ENCODE data around the gene LRRIQ1.
"Not testable (repeated sequence)": the region's sequence is repeated elsewhere in the genome, so short reads cannot be mapped to it uniquely, and the experiment has no call there.

Gene LRRIQ1

DNA sequence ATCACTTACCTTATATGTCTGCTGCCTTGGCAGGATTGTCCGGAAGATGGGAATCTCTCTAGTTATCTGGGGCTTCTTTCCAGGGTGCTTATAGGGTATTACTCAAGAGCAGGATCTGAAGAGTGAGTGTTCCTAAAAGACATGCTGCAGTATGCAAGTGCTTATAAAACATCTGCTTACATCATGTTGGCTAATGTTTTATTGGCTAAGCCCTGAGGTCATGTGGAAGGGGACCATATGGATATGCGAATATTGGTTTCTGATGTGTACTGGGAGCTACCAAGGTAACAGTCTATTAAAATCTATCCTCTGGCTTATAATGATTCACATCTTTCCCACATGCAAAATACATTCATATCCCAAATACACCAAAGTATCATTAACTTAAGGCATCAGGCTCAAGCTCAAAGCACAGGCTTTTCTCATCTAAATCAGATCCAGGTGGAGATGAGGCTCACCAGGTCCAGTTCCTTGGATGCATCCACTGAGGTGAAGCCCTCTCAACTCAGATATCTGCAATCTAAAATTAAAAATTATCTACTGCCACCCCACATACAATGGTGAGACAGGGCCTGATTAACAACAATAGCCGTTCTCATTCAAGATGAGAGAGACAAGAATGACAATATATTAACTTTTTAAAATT lies 29.8 kb downstream of the LRRIQ1 start:
- no peak for DNase-seq

DNA sequence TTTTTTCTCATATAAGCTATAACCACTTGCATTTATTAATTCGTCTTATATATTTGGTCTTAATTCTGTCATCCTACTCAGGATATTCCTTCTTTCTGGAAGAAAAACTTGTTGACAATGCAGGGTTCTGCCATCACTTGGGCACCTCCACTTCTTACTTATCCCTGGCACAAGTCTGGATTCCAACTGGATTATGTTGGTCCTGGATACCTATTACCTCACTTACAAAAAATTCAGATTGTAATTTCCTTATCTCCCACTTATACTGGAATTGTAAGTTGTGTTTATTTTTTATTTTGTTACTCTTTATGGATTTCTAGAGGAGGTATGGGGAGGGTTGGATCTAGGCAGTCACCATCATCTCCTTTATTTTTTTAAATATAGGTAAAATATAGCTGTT lies 36.7 kb downstream of the LRRIQ1 start:
- DNase-seq: no peak

DNA sequence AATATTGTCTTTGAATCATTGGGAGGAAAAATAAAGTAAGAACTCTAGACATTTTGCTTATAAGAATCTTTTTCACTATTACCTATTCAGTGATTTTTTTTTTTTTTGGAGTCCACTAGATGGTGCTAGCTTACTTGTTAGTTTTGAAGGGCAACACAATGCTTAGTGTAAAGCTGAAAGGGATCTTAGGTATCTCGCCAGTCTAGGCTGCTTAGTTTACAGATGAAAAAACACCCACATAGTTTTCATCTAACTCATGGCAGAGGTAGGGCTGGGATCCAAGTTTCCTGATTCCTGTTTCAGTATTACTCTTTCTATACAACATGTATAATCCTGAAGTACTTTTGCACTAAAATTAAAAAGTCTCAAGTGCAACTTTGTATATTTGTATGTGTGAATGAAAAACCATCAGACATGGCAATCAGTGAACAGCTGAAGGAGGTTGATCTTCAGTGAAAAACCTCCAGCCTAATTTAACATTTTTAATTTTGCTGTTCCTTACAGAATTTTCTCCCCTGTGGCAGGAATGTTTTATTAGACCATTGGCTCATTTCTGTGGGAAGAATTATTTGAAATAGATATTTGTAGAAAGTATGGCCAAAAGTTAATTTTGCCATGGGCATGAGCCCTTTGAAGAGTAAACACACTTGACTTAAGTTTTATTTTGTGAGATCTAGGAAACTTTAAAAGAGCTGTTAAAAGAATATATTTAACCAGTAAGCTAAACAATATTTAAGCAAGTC lies 40.7 kb downstream of the LRRIQ1 start:
- DNase-seq: no peak

DNA sequence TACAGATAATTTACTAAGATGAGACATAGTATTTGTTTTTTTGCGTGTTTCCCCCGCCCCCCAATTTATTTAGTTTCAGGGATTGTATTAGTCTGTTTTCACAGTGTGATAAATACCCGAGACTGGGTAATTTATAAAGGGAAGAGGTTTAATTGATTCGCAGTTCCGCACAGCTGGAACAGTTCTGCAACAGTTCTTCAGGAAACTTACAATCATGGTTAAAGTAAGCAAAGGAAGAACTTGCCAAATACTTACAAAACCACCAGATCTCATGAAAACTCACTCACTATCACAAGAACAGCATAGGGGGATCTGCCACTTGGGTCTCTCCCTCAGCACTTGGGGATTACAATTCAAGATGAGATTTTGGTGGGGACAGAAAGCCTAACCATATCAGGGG lies 48.9 kb downstream of the LRRIQ1 start:
- no peak for DNase-seq

DNA sequence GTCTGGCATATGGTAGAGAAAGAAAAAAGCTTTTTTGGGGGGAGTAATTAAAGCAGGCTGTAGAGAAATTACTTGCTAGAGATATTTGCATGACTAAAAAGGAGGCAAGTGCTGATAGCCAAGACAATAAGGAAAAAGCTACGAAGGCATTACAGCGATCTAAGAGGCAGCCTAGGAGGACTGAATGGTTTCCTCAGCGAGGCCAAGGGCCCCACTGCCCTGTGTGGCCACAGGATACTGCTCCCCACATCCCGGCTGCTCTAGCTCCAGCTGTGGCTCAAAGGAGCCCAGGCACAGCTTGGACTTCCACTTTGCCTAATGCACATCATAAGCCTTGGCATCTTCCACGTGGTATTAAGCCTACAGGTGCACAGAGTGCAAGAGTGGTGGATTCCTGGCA lies 53.6 kb downstream of the LRRIQ1 start:
- no peak for DNase-seq

DNA sequence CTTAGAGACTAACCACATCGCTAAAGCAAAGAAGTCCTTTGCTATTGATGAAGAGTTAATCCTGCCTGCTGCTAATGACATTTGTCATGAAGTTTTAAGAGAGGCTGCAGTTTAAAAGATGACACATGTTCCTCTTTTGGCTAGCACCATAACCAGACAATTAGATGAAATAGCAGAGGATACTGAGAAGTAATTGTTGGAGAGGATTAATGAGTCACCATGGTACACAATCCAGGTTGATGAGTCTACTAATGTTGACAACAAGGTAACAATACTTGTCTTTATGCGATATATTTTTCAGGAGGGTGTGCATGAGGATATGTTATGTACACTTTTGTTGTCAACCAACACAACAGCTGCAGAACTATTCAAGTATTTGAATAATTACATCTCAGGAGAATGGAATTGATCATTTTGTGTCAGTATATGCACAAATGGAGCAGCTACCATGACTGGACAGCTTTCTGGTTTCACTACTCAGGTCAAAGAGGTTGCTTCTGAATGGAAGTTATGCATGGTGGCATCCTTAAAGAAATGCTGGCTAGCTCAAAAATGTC lies 56.7 kb downstream of the LRRIQ1 start:
- no peak for DNase-seq

DNA sequence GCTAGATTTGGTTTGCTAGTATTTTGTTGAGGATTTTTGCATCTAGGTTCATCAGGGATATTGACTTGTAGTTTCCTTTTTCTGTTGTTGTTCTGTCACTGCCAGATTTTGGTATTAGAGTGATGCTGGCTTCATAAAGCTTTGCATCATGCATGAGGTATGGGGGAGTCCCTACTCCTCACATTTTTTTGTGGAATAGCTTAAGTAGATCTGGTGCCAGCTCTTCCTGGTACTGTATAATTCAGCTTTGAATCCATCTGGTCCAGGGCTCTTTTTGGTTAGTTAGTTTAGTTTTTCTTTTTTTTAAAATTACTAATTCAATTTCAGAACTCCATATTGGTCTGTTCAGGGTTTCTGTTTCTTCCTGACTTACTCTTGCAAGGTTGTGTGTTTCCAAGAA lies 59.4 kb downstream of the LRRIQ1 start:
- DNase-seq: no peak

DNA sequence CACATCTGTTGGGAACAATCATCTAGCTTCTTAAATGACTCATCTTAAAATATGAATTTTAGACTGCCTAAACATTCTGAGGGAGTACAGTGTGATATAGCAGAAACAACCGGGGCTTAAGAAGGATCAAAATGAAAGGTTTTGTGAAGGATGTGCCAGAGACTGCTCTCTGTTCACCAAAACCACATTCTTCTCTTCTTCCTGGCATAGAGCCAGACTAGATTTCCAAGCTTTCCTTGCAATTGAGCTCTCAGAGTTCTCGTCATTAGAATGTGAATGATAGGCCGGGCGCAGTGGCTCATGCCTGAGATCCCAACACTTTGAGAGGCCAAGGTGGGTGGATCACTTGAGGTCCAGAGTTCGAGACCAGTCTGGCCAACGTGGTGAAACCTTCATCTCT lies 94.5 kb downstream of the LRRIQ1 start:
- DNase-seq: no peak

DNA sequence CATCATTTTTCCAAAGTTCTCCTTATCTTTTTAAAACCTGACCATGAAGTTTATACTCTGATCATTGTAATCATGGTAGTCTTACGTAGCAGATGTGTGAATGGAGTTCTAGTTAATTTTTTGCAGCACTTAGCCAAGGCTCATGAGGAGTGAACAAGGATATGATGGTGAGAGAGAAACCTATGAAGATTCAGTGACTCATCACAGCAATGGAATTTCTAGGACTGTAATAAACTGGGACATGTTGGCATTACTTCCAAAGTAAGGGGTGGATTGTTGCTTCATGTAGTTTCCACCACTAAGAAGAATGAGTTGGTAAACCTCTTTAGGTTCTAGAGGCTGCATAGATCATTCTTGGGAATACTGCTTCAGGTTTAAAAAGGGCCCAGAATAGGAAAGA lies 102.7 kb downstream of the LRRIQ1 start:
- DNase-seq: no peak

DNA sequence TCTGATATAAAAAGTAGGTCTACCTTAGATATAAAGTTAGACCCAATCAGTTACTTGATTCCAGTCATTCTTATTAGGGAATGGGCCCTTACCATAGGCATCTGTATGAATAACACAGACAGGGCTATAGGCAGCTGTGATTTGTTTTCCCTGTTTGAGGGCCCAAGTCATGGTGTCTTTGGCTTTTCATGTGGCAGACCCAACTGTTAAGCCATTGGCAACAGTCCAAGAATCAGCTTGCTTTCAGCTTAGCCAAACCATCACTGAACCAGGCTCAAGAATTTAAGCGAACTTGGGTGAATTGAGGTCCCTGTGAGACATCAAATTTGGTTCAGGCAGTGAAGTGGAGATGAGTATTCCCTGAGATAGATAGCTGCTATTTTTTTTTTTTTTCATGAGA lies 111.2 kb downstream of the LRRIQ1 start:
- DNase-seq: no peak

DNA sequence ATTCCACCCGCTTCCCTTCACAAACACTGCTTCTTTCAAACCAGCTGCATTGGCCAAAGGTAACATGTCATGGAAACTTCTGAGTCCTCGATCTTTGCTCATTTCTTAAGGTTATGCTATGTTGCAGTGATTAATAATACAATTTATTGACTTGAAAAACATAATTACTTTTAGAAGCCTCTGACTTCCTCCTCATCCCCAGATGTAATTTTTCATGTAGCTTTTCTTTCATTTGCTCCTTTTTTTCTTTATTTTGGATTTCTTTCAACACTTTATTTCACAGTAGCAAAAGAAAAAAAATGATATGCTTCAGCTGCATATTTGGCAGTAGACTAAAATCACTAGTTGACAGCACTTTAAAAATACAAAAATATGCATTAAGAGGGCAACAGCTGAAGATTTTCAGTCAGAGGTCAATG lies 116.2 kb downstream of the LRRIQ1 start:
- DNase-seq: no peak

DNA sequence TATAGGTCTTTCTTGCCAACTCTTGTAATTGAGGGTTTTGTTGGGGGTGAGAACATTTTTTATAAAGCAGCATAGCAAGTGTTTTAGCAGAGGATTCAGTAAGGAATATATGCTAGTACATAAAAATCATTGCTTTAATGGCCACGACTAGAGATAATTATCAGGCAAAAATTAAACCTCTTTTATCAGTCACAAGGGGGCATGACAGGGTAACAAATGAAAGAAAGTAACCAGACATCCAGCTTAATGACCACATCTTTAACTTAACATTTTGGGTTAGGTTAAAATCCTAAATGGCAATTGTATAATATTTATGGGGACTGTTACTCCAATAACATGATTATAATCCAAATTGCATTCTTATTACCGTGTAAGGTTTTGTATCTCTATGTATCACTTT lies 119.6 kb downstream of the LRRIQ1 start:
- DNase-seq: no peak

DNA sequence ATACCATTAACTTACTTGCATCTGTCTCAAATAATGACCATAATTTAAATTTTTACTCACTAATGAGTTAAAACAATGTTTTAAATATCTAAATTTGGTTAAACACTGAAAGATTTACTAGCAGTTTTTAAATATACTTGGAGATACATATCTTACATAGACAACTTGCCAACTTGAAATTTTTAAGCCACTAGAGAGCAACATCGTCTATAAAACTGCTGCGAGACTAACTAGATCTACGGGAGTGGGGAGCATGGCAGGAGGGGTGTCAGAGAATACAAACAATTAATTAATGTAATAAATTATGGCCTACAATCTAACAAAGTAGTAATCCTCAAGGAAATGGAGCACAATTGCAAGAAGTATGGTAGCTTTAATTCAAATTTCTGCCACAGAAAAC lies 120.4 kb downstream of the LRRIQ1 start:
- DNase-seq: no peak

DNA sequence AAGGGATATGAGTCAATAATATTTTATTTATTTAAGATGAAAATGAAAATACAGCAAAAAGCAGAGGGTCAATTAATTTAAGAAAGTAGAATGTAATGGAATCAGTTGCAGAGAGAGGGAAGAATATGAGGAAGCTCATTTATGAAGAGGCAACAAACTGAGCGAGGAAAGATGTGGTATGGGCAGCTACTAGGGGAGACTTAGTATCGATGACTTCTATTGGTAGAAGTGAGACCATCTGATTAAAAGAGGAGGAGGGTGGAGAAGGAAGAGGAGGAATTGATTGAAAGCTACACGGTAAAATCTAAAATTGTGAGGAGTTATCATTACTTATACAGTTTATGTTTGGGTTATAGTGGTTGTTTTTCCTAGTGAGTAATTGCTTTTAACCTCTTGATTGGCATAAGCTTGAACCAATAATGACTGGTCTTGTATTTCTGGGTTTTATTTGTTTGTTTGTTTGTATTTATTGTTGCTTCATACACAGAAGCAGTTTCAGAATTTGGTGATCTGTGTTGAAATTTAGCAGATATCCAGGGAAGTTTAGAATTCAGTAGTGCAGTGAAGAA lies 121.0 kb downstream of the LRRIQ1 start:
- no peak for DNase-seq

DNA sequence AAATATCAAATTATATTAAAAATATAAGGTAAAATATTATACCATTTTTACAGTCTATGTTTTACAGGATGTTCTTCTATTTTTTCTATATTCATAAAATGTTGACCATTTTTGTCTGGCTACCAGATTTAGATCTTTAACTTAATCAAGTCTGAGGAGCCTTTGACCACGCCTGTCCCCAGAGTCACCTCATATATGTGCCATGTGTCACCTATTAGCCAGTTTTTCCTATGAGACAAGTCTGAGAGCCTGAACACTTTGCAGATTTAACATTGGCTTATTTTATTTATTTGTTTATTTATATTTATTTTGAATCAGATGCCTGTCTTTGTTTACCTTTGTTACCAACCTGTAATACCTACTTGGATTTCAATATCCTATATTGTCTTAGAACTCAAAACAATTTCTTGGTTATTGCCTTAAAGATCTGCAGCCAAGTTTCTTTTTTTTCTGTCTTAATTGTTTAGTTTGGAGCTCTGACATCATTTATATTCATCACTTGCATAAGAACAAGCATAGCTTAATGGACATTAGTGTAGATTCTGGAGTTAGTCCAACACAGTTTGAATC lies 127.7 kb downstream of the LRRIQ1 start:
- no peak for DNase-seq

DNA sequence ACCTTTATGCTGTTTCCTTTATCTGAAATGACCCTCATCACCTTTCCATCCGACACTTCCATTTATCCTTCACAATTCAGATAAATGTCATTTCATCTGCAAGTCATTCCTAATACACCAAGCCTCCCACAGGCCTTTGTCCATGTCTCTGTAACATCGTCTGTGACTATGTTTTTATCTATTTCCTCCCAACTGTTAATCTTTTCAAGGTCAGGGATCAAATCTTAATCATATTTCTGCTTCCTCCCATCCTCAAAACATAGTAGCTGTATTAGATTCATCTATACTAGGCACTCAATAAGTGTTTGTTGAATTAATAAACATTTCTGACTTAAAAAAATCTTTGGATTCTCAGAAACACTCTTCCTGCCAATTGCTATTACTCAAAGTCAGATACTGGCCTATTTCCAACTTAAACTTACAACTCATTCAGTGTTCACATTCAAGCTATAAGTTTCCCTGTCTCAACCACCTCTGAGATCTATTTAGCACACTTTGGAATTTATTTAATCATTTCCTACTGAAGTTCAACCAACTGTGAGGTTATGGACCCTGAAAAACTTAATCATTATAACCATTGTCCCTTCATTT lies 143.6 kb downstream of the LRRIQ1 start:
- no peak for DNase-seq

DNA sequence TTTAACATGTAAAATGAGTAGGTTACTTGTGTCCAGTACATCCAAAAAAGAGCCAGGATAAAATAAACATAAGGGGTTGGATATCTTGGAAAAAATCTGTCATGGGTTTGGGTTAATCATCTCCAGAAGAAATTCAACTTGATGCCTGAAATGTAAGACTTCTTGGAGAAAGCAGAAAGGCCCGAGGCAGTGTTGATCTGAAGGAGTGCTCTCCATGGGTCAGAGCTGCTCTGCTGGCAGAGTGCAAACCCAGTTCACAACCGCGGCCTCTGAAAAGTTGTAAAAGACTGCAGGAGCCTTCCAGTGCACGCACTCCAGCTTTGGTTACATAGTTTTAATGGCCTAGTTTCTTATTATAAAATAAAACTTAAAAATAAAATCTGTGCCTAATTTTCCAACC lies 146.5 kb downstream of the LRRIQ1 start:
- DNase-seq: no peak

DNA sequence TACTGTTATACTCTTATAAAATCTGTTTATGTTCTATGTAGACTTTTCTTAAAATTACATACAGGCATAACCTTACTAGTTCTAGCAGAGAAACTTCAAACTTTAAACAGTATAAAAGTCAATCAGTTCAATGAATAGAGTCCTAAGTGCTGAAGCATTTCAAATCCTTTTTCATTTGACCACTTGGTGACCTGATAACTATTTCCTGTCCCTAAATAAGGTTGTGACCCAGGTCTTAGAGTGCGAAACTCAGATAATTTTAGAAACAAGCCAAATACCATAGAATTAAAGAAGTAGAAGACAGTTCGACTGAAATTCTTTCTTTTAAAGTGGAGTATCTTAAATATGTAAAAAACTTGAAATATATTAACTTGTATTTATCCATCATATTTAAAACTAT lies 147.7 kb downstream of the LRRIQ1 start:
- DNase-seq: no peak

DNA sequence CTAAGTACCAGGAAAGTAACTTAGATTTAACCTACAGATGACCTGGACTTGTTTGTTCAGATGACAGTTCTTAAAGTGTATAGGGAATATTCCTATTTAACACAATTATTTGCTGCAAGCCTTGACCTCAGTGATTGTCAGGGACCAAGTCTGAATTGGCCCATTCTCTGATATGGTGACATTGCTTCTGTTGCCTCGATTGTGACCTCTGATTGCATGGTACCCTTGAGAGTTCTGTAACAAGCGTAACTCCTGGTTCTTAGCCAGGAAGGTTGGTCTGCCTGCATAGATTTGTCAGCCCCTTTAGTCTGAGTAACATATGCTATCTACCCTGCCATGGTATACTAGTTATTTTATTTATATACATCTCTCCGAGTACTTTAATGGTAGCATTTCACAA lies 150.1 kb downstream of the LRRIQ1 start:
- no peak for DNase-seq

DNA sequence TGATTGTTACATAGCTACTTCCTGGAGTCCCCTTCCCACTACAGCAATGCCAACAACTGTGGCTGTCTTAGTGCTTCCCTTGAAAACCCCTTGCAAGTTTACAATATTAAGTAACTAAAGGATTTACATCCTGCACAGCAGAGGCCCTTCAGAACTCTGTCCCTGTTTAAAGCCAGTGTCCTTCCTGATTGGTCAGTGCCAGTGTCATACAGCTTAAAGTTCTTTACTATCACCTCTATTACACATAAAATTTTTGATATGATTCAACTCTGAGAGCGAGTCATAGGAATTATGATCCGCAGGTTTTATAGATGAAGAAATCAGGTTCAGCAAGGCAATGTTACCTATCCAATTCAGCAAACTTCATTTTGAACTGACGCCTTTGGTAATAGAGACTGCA lies 152.5 kb downstream of the LRRIQ1 start:
- no peak for DNase-seq

DNA sequence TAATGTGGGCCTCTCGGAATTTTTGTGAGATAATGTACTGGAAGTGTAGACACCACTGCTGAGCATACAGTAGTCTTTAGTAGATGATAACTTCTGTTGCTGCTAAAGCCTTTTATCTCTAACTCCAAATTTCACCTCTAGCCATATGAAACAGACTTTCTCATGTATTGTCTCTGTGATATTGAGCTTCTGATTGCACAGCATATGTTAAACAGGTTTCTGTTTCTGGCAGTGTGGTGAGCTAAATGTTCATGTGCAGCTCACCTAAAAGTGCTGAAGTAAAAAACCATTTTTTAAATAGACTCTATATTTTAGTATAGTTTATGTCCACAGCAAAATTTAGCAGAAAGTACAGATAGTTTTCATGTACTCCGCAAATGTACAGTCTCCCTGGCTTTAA lies 154.6 kb downstream of the LRRIQ1 start:
- no peak for DNase-seq

DNA sequence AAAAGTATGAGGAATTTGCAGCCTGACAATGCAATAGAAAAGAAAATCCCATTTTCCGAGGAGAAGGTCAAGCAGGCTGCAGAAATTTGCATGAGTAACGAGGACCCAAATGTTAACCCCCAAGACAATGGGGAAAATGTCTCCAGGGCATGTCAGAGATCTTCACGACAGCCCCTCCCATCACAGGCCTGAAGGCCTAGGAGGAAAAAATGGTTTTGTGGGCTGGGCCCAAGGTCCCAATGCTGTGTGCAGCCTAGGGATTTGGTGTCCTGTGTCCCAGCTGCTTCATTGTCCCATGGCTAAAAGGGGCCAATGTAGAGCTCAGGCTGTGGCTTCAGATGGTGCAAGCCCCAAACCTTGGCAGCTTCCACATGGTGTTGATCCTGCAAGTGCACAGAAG lies 167.7 kb downstream of the LRRIQ1 start:
- not testable (repeated sequence) for DNase-seq

DNA sequence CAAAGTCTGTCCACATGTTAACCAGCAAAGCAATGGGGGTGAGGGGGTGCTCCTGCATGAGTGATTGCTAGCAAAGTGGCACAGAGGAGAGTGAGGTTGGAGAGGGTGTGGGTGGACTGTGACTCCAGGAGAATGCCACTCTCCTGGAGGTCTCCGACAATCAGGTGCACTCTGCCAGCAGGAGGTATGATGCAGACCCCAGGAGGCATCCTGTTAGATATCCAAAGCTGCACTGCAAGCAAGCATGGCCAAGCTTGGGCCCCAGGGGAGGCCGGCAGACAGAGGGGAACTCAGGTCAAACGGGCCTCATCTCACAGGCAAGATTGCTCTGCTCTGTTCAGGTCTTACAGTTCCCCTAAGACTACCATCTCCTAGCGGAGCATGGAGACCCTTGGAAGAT lies 170.4 kb downstream of the LRRIQ1 start:
- DNase-seq: no peak

DNA sequence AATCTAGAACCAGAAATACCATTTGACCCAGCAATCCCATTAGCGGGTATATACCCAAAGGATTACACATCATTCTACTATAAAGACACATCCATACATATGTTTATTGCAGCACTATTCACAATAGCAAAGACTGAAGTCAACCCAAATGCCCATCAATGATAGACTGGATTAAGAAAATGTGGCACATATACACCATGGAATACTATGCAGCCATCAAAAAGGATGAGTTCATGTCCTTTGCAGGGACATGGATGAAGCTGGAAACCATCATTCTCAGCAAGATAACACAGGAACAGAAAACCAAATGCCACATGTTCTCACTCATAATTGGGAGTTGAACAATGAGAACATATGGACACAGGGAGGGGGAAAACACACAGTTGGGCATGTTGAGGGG lies 188.2 kb downstream of the LRRIQ1 start:
- not testable (repeated sequence) for DNase-seq

Data from CD4-positive, alpha-beta T cell treated with Interferon alpha-2 for 1 hour (primary cell).